GM18951 (cell line): ENCODE results near the gene SLC8B1.

Source experiments
- POLR2A ChIP-seq: IDR thresholded peaks from 4 replicates; pipeline ENCODE4 v1.6.1; 2011; ENCODE audit warnings: mild to moderate bottlenecking; ENCODE audit not compliant: insufficient read length, insufficient read depth; ENCODE audit errors: extremely low read depth
- in situ Hi-C: fragments of 300-500 bp; cut with MboI; formaldehyde crosslinking; loops from one replicate; pipeline ENCODE4 v1.12.0; 2022; ENCODE audit warnings: low sequenced_read_pairs, mixed read lengths, inconsistent platforms; ENCODE audit not compliant: unreplicated experiment

SLC8B1 gene

GRCh38 chr12:113260636-113261300 is 74.1 kb downstream of the SLC8B1 start:
- TF ChIP-seq POLR2A = no peak
- in situ Hi-C loops = no loop called here

GRCh38 chr12:113260127-113260526 is 74.8 kb downstream of the SLC8B1 start:
- TF ChIP-seq POLR2A = no peak
- in situ Hi-C loops = no loop called here

GRCh38 chr12:113257564-113257963 is 77.3 kb downstream of the SLC8B1 start:
- in situ Hi-C loops = no loop called here
- TF ChIP-seq POLR2A = no peak

- TF ChIP-seq POLR2A = no peak
These were observed 80.6 kb downstream of the SLC8B1 start for GRCh38 chr12:113254298-113254697.

GRCh38 chr12:113253532-113254285 is 81.2 kb downstream of the SLC8B1 start:
- in situ Hi-C loops = no loop called here
- no peak for TF ChIP-seq POLR2A

More at GRCh38 chr12:113254298-113254697, 80.6 kb downstream of the SLC8B1 start:
- in situ Hi-C loops = no loop called here

- in situ Hi-C loops = no loop called here
- no peak for TF ChIP-seq POLR2A
These were observed 82.4 kb downstream of the SLC8B1 start for GRCh38 chr12:113252494-113252893.

GRCh38 chr12:113251404-113252070 is 83.4 kb downstream of the SLC8B1 start:
- in situ Hi-C loops = no loop called here
- TF ChIP-seq POLR2A = no peak

GRCh38 chr12:113250045-113250444 is 84.9 kb downstream of the SLC8B1 start:
- TF ChIP-seq POLR2A = no peak
- in situ Hi-C loops = no loop called here

- in situ Hi-C loops = no loop called here
- TF ChIP-seq POLR2A = no peak
These were observed 85.4 kb downstream of the SLC8B1 start for GRCh38 chr12:113249546-113249945.

GRCh38 chr12:113248842-113249435 is 86.0 kb downstream of the SLC8B1 start:
- TF ChIP-seq POLR2A = no peak
- in situ Hi-C loops = no loop called here
